ENCODE results near the gene CSPG4.

Gene CSPG4

DNA sequence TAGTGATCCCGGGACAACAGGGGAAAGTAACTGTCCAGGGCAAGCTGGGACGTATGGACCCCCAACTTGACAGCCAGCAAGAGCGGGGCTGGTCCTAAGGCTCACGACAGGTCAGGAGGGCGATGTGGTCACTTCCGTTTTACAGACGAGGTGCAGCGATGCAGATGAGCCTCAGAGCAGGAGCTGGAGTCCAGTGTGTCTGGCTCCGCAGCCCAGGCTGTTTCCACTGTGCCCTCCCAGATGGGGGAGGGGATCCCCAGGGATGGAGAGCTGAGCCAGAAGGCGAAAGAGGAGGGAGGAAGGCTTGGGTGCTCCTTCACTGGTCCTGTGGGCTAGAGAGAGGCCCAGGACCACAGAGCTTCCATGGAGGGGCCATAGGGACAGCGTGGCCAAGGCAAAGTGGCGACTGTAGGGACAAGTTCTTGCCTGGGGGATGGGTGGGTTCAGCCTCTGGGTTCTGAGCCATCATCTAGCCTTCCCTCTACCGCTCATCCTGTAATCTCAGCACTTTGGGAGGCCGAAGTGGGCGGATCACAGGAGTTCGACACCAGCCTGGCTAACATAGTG lies 59.2 kb downstream of the CSPG4 start:
- no peak overlapping the region for H3K4me3 ChIP-seq (replicated peaks; ENCODE audit: low read depth, low read length)
- TF ChIP-seq, protein P1, sequence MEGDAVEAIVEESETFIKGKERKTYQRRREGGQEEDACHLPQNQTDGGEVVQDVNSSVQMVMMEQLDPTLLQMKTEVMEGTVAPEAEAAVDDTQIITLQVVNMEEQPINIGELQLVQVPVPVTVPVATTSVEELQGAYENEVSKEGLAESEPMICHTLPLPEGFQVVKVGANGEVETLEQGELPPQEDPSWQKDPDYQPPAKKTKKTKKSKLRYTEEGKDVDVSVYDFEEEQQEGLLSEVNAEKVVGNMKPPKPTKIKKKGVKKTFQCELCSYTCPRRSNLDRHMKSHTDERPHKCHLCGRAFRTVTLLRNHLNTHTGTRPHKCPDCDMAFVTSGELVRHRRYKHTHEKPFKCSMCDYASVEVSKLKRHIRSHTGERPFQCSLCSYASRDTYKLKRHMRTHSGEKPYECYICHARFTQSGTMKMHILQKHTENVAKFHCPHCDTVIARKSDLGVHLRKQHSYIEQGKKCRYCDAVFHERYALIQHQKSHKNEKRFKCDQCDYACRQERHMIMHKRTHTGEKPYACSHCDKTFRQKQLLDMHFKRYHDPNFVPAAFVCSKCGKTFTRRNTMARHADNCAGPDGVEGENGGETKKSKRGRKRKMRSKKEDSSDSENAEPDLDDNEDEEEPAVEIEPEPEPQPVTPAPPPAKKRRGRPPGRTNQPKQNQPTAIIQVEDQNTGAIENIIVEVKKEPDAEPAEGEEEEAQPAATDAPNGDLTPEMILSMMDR (IDR thresholded peaks at IDR 0.05; ENCODE audit: low read length, missing control alignments), result no peak
- DNase-seq (ENCODE audit: low read depth), result no peak

- no peak for DNase-seq (ENCODE audit: low read depth)
- TF ChIP-seq, protein P1 (IDR thresholded peaks at IDR 0.05; ENCODE audit: low read length, missing control alignments), result no peak
- H3K4me3 ChIP-seq (replicated peaks; ENCODE audit: low read depth, low read length), result peak overlapping the region; percentile 93
These were observed 60.7 kb downstream of the CSPG4 start for GRCh38 chr15:75651810-75652543.

- H3K4me3 ChIP-seq (replicated peaks; ENCODE audit: low read depth, low read length), result peak overlapping the region; percentile 93
- DNase-seq (ENCODE audit: low read depth), result peak; percentile 35
These were observed 61.5 kb downstream of the CSPG4 start for GRCh38 chr15:75650908-75651809.

DNA sequence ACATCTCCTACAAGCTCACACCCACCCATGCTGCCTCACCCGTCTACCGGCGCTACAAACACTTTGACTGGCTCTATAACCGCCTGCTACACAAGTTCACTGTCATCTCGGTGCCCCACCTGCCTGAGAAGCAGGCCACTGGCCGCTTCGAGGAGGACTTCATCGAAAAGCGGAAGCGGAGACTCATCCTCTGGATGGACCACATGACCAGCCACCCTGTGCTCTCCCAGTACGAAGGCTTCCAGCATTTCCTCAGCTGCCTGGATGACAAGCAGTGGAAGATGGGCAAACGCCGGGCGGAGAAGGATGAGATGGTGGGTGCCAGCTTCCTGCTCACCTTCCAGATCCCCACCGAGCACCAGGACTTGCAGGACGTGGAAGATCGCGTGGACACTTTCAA lies 62.8 kb downstream of the CSPG4 start:
- no peak for DNase-seq (ENCODE audit: low read depth)
- TF ChIP-seq, protein P1 (IDR thresholded peaks at IDR 0.05; ENCODE audit: low read length, missing control alignments), result no peak
- H3K4me3 ChIP-seq (replicated peaks; ENCODE audit: low read depth, low read length), result peak overlapping the region; percentile 93

More at GRCh38 chr15:75650908-75651809, 61.5 kb downstream of the CSPG4 start:
- TF ChIP-seq, protein P1 (IDR thresholded peaks at IDR 0.05; ENCODE audit: low read length, missing control alignments), result no peak

GRCh38 chr15:75649045-75649761 lies 63.4 kb downstream of the CSPG4 start:
- H3K4me3 ChIP-seq (replicated peaks; ENCODE audit: low read depth, low read length), result peak overlapping the region; percentile 93
- no peak for DNase-seq (ENCODE audit: low read depth)
- TF ChIP-seq, protein P1 (IDR thresholded peaks at IDR 0.05; ENCODE audit: low read length, missing control alignments), result no peak

Measured in fibroblast of pulmonary artery (primary cell).